PC-9 (cell line): Measurements from ENCODE around the gene KCNQ1OT1.

Experiments used
- CTCF ChIP-seq: fragments of 200-600 bp; sonication (generic); conservative IDR thresholded peaks from 2 replicates; pipeline ENCODE4 v1.6.1; 2017; ENCODE audit warnings: mixed run types, antibody characterized with exemption, mild to moderate bottlenecking, moderate library complexity
- EZH2 ChIP-seq: fragments of 200-600 bp; sonication (generic); IDR thresholded peaks from 2 replicates; pipeline ENCODE4 v1.8.0; 2017; ENCODE audit warnings: antibody characterized with exemption, low read depth

- no peak for TF ChIP-seq CTCF
- no peak for TF ChIP-seq EZH2
These were observed 6.2 kb downstream of the KCNQ1OT1 start for GRCh38 chr11:2693271-2694261.
